HG02678 (cell line): Measurements from ENCODE around the gene SELENOI.
"Not testable (repeated sequence)": the region's sequence is repeated elsewhere in the genome, so short reads cannot be mapped to it uniquely, and the experiment has no call there.

Experiments
- ATAC-seq: cut with Tn5 transposase; IDR thresholded peaks from one replicate; pipeline ENCODE4 v1.9.1; 2021; ENCODE audit warnings: mild to moderate bottlenecking, moderate library complexity; ENCODE audit not compliant: unreplicated experiment

Gene SELENOI, protein sequence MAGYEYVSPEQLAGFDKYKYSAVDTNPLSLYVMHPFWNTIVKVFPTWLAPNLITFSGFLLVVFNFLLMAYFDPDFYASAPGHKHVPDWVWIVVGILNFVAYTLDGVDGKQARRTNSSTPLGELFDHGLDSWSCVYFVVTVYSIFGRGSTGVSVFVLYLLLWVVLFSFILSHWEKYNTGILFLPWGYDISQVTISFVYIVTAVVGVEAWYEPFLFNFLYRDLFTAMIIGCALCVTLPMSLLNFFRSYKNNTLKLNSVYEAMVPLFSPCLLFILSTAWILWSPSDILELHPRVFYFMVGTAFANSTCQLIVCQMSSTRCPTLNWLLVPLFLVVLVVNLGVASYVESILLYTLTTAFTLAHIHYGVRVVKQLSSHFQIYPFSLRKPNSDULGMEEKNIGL

DNA sequence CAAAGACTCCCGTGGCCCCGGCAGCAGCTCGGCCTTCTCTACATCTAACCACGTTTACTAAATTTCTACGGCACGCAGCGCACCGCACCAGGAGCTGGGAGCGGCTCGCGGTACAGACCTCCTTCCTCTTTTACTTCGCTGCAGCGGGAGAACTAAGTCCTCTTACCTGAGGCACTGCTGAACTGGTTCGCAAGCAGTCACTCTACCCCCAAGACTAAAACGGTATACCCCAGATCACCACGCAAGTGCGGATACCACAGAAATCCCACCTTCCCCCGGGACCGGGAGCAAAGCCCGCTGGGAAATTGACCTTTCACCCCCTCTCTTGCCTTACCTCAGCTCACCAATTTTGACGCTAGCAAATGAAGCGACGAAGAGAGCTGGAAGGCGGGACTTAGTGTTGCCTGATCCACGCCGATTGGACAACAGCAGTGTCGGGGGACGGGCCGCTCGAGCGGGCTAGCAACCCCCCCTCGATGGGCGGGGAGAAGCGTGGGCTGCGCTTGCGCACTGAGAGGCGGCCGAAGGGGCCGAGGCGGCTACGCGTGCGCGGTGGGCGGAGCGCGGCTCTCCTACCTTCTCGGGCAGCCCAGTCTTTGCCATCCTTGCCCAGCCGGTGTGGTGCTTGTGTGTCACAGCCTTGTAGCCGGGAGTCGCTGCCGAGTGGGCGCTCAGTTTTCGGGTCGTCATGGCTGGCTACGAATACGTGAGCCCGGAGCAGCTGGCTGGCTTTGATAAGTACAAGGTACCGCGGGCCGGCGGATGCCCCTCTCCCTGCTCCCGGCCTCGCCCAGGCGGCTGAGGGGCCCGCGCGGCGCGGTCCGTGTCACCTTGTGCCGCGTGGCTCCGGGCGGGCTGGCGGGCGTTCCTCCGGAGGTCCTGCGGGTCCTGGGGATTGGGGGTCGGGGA lies at the start of gene SELENOI:
Gene SELENOI (plus strand): TSS at position 599 of the 909 bp plus-strand sequence. CDS start 90 bp downstream, at position 689.
- peak; percentile 95 for ATAC-seq

DNA sequence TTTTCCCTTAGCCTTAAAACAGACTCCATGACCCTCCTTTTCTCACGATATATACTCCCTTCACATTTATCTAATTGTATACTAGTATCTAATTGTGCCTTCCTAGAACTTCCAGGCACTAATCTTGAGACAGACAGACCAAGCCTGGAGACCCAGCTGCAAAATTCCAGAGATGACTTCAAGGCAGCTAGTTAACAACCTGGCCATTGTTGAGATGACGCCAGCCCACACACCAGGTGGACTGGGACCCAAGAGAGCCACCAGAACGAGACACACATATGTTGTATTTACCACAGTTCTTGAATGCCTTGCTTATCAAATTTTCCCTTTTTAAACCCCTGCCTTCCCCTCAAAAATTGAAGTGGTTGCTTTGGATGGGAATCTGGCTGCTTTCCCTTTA lies 48.9 kb upstream of the SELENOI start:
- ATAC-seq = no peak

DNA sequence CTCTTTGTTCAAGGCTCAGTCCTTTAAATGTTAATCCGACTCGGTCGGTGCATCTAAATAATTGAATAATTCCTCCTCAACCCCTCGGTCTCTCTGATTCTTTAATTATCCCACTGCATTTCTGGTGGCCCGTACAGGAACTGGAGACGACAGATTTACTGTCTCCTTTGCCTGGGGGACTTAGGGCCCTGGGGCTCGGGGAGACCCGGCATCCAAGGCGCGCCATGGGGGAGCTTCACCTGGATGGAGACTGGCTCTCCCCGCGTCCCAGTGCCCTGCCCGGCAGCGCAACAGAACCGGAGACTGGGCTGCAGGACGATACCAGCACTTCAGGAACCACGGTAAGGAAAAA lies 47.7 kb upstream of the SELENOI start:
- no peak for ATAC-seq

DNA sequence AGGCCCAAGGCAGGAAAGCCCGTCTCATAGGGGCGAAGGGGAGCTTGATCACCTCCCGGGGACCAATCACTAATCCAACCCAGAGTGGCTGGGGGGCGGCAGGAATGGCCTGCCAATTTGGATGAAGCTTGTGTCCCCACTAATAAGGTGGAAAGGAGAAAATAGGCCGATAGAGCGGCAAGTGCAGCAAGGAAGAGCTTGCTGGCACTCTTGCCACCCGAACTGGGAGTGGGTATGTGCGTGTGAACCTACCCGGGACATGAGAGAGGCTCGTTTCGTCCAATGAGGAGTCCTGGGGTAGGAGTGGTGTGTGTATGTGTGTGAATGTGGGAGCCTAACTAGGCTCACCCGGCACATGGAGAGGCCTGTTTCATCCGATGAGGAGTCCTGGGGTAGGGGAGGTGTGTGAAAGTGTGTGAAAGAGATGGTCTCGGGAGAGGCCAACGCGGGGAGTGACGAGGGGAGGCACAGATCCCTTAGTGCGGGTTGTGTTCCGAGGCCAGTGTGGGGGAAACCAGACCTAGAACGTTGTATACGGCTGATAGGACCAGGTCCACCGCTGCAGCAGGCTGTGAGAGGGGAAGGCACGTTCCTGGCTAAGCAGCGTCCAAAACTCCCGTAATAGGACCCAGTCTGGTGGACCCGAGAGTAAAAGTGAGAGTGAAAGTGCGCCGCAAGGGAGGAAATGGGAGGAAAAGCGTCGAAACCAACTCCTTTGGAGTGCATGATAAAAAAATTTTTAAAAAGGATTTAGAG lies 47.1 kb upstream of the SELENOI start:
- no peak for ATAC-seq

DNA sequence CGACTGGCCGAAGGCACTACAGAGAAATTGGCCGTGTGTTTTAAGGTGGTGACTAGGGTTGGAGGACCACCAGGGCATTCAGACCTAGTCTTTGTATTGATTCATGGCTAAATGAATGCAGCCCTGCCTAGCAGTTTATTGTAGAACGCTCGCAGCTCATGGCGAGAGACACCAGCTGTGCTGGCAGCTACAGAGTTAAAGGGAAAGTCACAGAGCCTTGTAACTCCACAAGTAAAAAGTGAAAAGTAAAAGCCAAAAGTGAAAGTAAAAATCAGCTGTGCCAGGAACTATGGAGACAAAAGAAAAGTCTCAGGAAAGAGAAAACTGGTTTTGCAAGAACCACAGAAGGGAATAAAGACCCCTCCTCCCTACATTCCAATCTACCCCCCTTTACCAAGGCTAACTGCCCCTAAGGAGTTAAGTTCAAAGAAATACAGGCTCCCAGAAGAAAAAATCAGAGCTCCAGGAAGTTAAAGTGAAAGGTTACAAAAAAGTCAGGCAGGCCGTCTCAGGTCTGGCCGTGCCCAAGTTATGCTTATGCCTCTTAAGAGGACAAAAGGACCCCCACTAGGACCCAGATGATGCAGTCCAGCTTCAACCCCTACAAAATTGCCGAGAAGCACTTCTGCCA lies 46.4 kb upstream of the SELENOI start:
- ATAC-seq = no peak

DNA sequence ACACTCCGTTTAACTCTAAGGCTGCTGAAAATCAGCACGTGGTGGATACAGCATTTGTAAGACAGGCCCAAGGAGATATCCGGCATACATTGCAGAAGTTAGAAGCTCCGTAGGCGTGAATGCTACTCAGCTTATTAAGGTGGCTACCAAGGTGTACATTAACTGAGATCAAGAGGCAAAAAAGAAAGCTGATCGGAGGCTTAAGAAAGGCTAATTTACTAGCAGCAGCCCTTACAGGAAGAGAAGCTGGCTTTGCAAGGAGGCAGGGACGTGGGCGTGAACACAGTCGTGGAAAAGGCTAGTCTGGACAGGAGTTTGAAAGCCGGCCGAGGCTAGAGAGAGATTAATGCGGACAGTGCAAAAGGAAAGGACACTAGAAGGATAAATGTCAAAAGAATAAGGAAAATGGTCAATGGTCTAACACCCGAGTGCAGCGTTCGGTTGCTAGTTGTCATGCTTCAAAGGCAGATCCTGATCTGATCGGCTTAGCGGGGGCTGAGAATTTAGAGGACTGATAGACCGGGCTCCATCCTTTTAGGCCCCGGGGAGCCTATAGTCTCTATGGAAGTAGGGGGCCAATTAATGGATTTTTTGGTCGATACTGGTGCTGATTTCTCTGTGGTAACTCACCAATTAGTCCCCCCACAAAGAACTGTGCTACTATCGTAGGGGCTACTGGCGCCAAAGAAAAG lies 45.6 kb upstream of the SELENOI start:
- no peak for ATAC-seq

DNA sequence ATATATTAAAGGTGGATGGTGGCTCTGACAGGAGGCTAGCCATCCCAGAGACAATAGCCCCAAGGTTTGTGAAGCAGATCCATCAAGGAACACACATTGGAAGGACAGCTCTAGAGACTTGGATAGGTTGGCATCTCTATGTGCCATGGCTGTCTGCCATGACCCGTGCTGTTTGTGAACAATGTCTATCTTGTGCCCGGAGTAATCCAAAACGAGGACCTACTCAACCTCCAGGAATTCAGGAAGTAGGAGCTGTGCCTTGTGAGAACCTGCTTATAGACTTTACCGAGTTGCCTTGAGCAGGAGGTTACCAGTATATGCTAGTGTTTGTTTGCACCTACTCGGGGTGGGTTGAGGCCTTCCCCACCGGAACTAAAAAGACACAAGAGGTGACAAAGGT lies 43.1 kb upstream of the SELENOI start:
- ATAC-seq = no peak

DNA sequence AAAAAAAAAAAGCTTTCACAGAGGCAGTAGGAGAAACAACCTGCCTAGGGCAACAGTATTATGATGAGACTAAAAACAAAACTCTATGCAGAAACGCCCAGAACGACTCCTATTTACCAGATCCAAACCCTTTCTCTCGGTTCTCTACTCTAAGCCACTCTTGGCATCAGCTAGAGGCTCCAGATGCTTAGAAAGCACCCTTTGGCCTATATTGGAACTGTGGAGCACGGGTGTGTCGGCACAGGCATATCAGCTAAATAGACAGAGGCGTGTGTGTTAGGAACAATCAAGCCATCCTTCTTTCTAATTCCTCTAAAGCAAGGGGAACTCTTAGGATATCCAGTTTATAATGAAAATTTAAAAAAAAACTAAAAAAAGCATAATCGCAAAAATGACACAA lies 40.8 kb upstream of the SELENOI start:
- ATAC-seq = not testable (repeated sequence)

DNA sequence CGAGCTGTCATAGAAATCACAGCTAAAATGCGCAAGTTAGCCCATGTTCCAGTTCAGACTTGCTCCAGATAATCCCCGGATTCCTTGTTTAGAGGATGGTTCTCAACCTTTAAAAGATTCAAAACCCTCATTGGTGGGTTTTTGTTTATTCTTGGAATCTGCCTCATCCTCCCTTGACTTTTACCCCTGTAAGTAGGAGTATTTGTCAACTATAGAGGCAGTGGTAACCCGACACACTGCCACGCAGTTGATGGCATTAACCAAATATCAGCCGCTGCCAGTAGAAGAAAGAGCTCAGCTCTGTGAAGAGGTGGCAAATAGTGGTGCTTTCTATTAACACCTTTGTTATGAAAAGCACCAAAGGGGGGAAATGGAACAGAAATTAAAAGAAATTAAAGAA lies 40.4 kb upstream of the SELENOI start:
- no peak for ATAC-seq

DNA sequence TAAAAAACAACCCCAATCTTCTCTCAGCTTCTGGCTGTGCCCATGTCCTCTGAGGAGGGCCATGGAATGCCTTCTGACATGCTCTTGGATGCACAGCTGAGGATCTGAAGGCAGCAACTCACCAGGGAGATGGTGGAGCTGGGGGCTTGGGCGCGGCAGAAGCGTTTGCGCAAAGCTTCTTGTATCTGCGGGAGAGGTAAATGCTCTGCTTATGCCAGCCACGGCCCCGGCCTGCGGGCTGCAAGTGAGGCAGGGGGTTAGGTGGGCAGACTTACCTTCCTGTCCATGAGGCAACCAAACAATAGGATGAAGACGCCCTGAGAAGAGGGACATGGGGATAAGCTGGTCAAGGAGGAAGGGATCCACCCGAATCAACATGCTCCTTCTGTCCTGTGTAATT lies 36.0 kb upstream of the SELENOI start:
- no peak for ATAC-seq

DNA sequence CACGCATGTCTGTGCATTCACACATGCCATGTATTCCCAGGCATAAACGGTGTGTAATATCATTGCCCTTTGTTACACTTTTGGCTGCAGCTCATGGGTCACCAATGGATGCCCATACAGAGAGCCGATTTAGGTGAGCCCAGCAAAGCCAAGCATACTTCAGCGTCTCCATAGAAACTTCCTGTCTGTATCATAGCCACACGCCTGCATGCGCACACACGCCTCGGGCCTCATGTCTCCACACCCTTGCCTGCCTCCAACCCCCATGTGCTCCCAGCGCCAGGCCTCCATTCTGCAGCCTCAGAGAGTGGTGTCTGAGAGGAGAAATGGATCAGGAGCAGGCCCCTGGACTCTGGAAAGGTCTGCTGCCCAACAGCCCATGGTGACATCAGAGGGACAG lies 33.5 kb upstream of the SELENOI start:
- no peak for ATAC-seq

DNA sequence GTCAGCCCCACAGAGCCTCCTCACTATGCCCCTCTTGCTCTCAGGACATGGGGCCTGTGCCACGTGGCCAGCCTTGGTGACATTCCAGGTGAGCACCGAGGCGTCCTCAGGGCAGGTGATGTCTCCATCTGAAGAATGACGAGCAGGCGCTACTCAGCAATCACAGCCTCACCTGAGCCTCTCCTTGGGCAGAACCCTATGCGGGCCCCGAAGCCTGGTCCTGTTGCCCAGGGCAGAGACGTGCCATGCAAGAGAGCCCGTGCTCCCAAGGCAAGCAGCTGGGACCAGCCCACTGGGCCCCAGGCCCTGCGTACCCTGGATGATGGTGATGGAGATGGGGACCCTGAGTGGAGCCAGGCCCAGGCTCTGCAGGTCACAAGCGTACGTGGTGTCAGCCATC lies 32.5 kb upstream of the SELENOI start:
- ATAC-seq = no peak

DNA sequence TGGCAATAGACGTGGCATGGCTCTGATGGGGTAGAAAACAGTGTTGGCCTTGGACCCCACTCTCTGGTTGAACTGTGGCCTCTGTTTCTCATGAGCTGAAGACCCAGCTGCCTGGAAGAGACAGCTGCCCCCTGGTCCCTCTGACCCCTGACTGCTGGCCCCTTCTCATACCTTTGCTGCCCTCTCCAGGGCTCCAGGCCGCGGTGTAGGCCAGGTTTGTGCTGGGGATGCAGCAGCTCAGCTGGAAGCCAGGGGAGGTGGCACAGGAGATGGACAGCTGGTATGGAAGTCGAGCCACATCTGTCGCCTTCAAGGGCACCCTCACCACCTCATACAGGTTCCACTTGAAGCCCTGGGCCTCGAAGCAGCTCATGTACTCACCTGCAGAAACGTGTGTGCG lies 31.7 kb upstream of the SELENOI start:
- ATAC-seq = no peak

DNA sequence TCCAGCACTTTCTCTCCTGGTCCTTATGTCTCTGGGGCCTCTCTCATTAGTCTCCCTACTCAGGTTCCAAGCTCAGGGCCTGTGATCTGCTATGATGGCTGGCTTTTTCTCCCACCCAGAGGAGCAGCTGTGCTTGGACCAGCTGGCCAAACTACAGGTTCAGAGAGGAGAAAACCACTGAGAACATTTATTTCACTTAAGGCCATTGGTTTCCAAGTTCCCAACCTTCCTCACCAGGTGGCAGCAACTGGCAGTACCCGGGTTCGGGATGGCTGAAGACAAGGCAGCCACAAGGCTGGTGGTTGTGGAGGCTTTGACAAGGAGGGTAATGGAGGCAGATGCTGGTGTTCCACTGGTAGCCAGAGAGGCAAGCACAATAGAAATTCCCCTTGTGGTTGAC lies 29.9 kb upstream of the SELENOI start:
- no peak for ATAC-seq

DNA sequence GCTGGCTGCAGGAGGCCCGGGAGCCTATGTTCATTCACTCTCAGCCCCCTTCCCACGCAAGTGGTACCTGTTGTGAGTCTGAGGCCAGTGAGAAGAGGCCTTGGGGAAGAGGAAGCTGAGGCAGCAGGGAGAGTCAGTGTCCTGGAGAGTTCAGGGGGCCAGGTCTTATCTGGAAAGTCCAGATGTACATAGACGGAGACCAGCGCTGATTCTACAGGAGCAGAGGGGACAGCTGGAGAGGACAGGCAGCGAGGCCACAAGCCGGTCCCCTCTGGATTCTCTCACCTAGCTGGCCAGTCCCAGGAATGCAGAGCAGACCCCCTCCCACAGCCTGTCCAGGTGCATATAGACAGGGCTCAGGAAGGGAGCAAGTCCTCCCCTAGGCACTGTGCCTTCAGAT lies 29.1 kb upstream of the SELENOI start:
- ATAC-seq = no peak

DNA sequence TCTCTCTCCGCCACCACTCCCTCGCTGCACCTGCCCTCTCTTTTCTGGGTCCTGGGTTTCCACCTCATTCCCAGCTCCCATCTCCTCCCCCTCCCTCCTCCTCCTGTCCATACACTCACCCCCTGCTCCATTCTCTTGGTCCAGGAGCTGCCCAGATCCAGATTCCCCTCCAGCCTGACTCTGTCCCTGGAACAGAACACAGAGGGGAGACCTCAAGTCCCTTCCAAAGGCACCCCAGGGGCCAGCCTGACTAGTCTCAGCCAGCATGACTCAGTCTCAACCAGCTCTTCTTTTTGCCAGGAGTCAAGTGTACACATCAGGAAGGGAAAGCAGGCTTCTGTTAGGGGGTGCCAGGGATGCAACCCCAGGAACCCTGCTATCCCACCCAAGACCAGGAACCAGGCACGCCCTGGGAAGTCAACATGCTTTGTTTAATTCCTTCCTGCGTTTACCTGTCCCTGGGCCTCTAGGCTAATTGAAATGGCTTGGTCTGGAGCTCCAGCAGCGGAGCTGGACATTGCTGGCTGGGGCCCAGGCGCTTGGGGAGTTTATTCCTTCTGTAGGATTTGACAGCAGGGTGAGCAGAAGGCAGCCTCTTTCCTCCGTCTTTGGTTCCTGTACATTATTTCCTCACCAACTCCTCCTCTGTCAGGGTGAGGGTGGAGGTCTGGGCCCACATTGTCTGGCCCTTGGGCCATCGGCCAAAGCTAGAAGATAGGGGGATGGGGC lies 28.4 kb upstream of the SELENOI start:
- no peak for ATAC-seq

DNA sequence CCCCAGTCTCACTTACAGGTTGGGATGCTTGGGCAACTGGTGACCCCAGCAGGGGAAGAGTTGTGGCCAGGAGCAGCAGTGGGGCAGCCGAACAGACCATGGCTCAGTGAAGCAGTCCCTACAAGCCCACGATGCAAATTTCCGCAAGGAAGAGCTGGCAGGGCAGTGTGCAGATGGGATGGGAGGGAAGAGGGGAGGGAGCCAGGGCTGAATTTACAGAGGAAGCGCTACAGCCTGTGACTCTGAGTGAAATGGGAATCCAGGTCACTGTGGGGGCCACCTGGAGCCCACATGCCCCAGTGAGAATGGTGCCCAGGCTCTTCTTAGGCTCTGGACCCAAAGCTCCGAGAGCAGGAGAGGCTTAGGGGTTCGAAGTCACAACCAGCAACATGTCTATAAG lies 27.0 kb upstream of the SELENOI start:
- no peak for ATAC-seq

DNA sequence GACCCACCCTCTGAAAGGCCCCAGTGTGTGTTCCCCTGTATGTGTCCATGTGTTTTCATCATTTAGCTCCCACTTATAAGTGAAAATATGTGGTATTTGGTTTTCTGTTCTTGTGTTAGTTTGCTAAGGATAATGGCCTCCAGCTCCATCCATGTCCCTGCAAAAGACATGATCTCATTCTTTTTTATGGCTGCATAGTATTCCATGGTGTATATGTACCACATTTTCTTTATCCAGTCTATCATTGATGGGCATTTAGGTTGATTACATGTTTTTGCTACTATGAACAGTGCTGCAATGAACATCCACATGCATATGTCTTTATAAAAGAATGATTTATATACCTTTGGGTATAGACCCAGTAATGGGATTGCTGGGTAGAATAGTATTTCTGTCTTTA lies 21.5 kb upstream of the SELENOI start:
- ATAC-seq = not testable (repeated sequence)

DNA sequence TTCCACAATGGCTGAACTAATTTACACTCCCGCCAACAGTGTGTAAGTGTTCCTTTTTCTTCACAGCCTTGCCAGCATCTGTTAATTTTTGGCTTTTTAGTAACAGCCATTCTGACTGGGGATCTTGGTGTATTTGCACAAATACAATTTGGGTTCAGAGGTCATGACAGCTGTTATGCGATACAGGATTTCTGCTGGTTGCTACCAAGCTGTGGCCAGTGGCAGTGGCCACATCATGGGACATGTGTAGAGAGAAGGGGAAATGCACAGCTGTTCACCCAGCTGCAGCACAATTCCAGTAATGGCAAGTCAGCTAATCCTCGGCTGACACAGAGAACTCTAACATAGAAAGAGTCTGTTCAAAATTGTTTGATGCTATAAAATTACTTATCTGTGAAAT lies 21.0 kb upstream of the SELENOI start:
- no peak for ATAC-seq

DNA sequence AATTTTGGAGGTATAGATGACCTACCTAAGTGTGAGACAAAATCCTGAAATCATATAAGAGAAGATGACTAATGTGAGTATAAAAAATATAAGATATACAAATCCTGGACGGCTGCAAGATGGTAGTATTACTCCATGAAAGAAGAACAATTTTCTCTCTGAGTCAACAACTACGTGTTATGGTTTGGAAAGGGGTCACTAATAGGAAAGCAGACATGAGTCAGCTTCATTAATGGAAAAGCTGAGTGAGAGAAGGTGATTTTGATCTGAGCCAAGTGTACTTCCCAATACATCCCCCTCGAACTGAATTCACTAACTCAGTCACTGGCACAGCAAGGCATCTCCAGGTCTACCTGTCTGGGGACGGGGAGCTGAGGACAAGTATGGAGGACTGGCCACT lies 20.1 kb upstream of the SELENOI start:
- ATAC-seq = no peak
